Activated naive CD4-positive, alpha-beta T cell treated with Interleukin-2 at 50 U/mL for 16 hours (primary cell): ENCODE results near the gene LRRC26.

Experiments used
- DNase-seq: peaks from one replicate; pipeline ENCODE4 v3.0.0-alpha.2; 2020

The LRRC26 gene

GRCh38 chr9:137181680-137182079, 11.8 kb upstream of the LRRC26 start:
- no peak for DNase-seq

GRCh38 chr9:137180491-137180890, 10.6 kb upstream of the LRRC26 start:
- no peak for DNase-seq

- DNase-seq, result no peak
These were observed 9.9 kb upstream of the LRRC26 start for GRCh38 chr9:137179761-137180160.

GRCh38 chr9:137178939-137179630, 9.2 kb upstream of the LRRC26 start:
- DNase-seq, result no peak

- no peak for DNase-seq
These were observed 8.5 kb upstream of the LRRC26 start for GRCh38 chr9:137178201-137178938.

- peak; percentile 18 for DNase-seq
These were observed 6.7 kb upstream of the LRRC26 start for GRCh38 chr9:137176302-137177182.

- no peak for DNase-seq
These were observed 5.6 kb upstream of the LRRC26 start for GRCh38 chr9:137175345-137175961.

GRCh38 chr9:137174722-137175293, 5.0 kb upstream of the LRRC26 start:
- DNase-seq, result no peak

GRCh38 chr9:137173796-137174664, 4.2 kb upstream of the LRRC26 start:
- no peak for DNase-seq

- no peak for DNase-seq
These were observed 3.3 kb upstream of the LRRC26 start for GRCh38 chr9:137172901-137173795.

- DNase-seq, result no peak
These were observed 1.5 kb upstream of the LRRC26 start for GRCh38 chr9:137171149-137171900.

GRCh38 chr9:137170486-137171148, 766 bp upstream of the LRRC26 start:
- no peak for DNase-seq

GRCh38 chr9:137168904-137169856, 671 bp downstream of the LRRC26 start:
- DNase-seq, result no peak

GRCh38 chr9:137168573-137168903, 1.3 kb downstream of the LRRC26 start:
- no peak for DNase-seq

GRCh38 chr9:137167747-137168572, 1.9 kb downstream of the LRRC26 start:
- DNase-seq, result no peak

GRCh38 chr9:137167277-137167746, 2.5 kb downstream of the LRRC26 start:
- no peak for DNase-seq
